C4-2B (cell line): Measurements from ENCODE around the gene AZIN2.

Experiments
- H3K27ac ChIP-seq: fragments of 450-650 bp; 2 replicates; pipeline ENCODE4 v1.5.1; 2017
- CTCF ChIP-seq: fragments of 450-650 bp; conservative IDR thresholded peaks from 2 replicates; pipeline ENCODE4 v1.5.1; 2017; ENCODE audit warnings: mild to moderate bottlenecking
- ZFX ChIP-seq: fragments of 450-650 bp; IDR thresholded peaks from 2 replicates; pipeline ENCODE4 v1.6.1; 2017

AZIN2 gene

GRCh38 chr1:33089457-33089856 lies 8.5 kb downstream of the AZIN2 start:
- no peak for TF ChIP-seq ZFX
- no peak overlapping the region for H3K27ac ChIP-seq

- no peak for TF ChIP-seq CTCF
- no peak for TF ChIP-seq ZFX
- no peak overlapping the region for H3K27ac ChIP-seq
Measured at GRCh38 chr1:33092438-33092837, 11.5 kb downstream of the AZIN2 start.

- TF ChIP-seq ZFX: no peak
- TF ChIP-seq CTCF: no peak
Measured at GRCh38 chr1:33093004-33093403, 12.1 kb downstream of the AZIN2 start.

GRCh38 chr1:33094486-33094885 lies 13.5 kb downstream of the AZIN2 start:
- no peak for TF ChIP-seq ZFX
- TF ChIP-seq CTCF: no peak
- H3K27ac ChIP-seq: no peak overlapping the region

More at GRCh38 chr1:33093004-33093403, 12.1 kb downstream of the AZIN2 start:
- no peak overlapping the region for H3K27ac ChIP-seq

GRCh38 chr1:33094971-33095604 lies 14.1 kb downstream of the AZIN2 start:
- peak; percentile 99 for TF ChIP-seq CTCF
- no peak for TF ChIP-seq ZFX
- H3K27ac ChIP-seq: no peak overlapping the region

- no peak overlapping the region for H3K27ac ChIP-seq
- no peak for TF ChIP-seq CTCF
- no peak for TF ChIP-seq ZFX
Measured at GRCh38 chr1:33096363-33097005, 15.5 kb downstream of the AZIN2 start.

- H3K27ac ChIP-seq: no peak overlapping the region
- TF ChIP-seq ZFX: no peak
- TF ChIP-seq CTCF: no peak
Measured at GRCh38 chr1:33097137-33097611, 16.2 kb downstream of the AZIN2 start.

- TF ChIP-seq CTCF: no peak
- no peak for TF ChIP-seq ZFX
- no peak overlapping the region for H3K27ac ChIP-seq
Measured at GRCh38 chr1:33097762-33098161, 16.8 kb downstream of the AZIN2 start.
